ENCODE results near the gene RNASE4.
"Not testable (repeated sequence)": the region's sequence is repeated elsewhere in the genome, so short reads cannot be mapped to it uniquely, and the experiment has no call there.

RNASE4 gene

GRCh38 chr14:20683891-20684661 lies at the start of gene RNASE4:
TSS of gene RNASE4 (plus strand) at chr14:20684560. CDS start at chr14:20699372, 14,812 bp downstream.
- DNase-seq (ENCODE audit: low spot score), result peak; percentile 84

GRCh38 chr14:20641591-20641990 lies 42.8 kb upstream of the RNASE4 start, which contains the start of gene OR6S1:
TSS of gene OR6S1 (minus strand) at chr14:20641691. CDS start at chr14:20641691, 0 bp downstream.
- DNase-seq (ENCODE audit: low spot score), result no peak

DNA sequence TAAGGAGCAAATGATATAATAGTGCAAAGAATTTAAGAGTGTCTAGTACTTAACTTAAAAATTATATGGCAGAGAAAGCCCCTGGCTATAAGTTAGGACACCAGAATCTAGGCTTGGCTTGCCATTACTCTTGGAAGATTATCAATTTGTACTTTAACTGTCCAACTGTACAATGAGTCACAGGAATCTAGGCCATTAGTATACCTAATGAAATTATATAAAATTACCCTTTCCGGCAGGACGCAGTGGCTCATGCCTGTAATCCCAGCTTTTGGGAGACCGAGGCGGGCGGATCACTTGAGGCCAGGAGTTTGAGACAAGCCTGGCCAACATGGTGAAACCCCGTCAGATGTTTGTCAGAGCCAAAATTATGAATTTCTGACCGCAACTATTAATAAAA lies 42.2 kb upstream of the RNASE4 start:
- no peak for DNase-seq (ENCODE audit: low spot score)

DNA sequence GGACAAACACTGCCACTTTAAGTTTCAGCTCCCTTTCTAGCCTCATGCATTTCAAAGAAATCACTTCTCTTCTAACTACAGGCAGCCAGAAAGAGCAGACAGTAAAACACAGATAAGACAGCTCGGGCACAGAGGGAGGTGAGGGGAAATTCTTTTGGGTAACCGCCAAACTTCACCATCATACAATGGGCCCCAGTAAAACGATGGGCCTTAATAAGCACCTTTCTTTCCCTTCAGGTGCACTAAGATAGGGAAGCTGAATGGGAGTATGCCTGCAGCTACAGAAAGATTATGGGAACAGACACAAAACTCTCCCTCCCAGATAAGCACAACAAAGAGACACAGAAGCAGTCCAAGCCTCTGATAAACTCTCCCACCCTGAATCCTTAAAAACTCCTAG lies 41.6 kb upstream of the RNASE4 start:
- DNase-seq (ENCODE audit: low spot score), result not testable (repeated sequence)

DNA sequence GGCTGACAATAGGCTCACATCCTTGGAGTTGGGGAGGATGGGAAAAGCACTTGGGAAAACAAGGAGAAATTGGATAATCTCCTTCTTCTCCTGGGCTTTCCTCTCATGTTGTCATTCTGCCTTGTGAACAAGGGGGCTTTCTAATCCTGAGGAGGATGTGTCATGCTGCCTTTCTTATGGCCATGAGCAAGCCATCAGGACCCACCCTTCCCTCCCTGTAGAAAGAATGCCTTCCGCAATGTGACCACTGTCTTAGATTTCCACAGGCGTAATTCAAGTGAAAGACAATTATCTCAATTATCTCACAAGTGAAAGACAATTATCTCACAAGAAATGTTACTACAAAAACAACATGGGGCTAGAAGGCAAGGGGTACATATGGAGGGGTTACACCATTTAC lies 39.8 kb upstream of the RNASE4 start:
- no peak for DNase-seq (ENCODE audit: low spot score)

DNA sequence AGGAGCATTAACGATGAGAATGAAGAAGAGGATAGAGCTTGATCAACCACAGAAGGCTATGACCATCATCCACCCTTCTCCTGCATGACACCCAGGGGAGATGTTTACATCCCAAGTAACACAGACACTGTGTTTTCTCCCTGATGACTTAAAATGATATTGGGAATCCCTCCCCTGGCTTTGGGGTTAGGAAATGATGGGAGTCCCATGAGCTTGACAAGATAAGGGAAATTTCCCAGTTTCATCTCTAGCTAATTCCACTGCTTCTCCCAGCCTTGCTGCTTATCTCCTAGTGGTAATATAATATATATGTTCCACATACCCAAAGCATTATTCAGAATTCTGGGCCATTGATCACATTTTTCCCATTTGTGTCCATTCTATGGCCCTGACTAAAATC lies 38.9 kb upstream of the RNASE4 start:
- DNase-seq (ENCODE audit: low spot score), result no peak

DNA sequence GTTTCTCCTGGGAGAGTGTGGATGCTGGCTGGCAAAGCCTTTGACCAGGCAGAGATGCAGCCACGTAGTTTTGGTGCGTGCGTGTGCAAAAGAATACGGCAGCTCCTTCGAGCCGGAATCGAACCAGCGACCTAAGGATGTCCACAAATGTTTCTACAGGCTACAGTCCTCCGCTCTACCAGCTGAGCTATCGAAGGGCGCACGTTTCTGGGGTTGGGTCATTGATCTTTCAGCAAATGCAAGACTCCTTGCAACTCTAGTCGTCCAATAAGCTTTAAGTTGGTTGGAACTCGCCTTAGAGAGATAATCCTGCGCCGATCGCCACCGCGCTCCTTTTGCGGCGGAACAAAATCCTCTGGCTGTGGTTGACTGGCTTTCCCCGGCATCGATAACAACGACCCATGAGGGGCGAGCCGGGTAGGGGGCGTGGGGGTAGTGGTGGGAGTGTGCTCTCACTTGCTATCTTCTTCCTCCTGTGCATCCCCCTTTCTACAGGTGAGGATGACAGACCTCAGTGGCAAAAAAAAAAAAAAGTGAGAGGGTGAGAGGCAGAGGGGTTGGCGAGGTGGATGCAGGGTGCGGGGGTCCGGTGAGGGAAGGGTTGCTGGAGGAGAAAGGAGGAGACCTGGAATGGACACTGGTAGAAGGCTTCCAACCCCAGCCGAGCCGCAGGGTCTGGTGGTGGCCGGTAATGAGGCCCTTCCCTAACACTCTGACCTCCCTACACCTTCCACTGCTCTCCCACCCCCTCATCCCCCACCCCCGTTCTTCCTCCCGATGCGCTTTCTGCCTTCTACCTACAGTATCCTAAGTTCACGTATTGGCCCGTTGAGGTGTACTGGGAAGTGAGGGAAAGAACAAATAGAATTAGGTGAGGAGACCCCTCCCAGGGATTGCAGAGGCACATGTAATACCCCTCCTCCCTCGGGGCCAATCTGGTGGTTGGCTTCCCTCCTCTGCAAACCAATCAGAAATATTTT lies 31.1 kb upstream of the RNASE4 start:
- DNase-seq (ENCODE audit: low spot score), result no peak

- no peak for DNase-seq (ENCODE audit: low spot score)
These were observed 28.5 kb upstream of the RNASE4 start for GRCh38 chr14:20655851-20656250.

GRCh38 chr14:20656274-20656673 lies 28.1 kb upstream of the RNASE4 start:
- no peak for DNase-seq (ENCODE audit: low spot score)

GRCh38 chr14:20657216-20658211 lies 26.8 kb upstream of the RNASE4 start:
- DNase-seq (ENCODE audit: low spot score), result peak; percentile 10

GRCh38 chr14:20658246-20658645 lies 26.1 kb upstream of the RNASE4 start:
- no peak for DNase-seq (ENCODE audit: low spot score)

DNA sequence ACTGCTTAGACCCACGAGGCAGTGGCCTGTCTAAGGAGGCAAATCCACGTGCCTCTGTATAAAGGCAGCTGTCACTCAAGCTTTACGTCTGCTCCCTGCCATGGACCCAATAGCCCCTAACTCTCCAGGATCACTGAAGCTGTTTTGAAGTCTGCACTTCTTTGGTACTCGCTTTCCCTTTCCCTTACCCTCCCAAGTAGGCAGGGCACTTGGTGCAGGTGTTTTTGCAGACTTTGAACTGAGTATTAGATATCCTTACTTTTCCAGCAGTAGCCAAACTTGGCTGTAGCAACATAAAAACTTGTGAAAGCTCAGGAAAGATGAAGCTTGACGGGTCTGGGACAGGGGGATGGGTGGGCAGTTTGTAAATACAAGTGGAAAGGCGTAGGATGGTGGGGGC lies 25.0 kb upstream of the RNASE4 start:
- no peak for DNase-seq (ENCODE audit: low spot score)

DNA sequence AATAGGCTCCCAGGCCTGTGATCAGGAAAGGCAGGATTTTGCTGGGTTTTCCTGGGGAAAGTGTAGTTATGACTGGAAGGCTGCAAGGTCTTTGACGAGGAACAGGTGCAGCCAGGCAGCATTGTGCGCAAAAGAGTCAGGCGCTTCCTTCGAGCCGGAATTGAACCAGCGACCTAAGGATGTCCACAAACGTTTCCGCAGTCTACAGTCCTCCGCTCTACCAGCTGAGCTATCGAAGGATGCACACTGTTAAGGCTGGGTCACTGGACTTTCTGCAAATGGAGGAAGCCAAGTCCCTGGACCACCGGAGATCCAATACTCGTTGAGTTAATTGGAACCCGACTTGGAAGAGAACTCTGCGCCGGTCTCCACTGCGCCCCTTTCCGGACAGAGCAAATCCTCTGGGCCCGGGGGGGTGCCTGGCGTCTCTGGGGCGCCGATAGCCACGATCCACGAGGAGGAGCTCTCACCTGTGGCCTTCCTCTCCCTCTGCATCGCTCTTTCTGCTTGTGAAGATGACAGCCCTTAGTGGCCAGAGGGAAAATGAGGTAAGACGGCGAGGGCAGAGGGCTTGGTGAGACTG lies 24.5 kb upstream of the RNASE4 start:
- DNase-seq (ENCODE audit: low spot score), result no peak

DNA sequence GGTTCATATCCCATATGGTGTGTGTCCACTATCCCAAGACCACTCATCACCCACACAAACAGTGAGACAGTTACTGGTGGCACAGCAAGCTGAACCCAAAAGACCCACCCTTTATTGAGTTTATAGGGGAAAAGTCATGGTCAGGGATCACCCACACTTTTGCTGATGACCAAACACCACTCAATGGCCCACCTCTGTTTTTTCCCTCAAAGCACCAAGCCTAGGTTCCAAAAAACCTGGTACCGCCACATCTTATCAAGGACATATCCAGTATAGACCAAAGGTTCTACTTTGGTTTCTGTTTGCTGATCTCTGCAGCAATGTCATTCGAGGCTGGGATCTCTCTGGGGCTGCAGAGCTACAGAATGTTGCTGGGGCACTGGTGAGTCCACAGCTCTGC lies 23.2 kb upstream of the RNASE4 start:
- DNase-seq (ENCODE audit: low spot score), result no peak

DNA sequence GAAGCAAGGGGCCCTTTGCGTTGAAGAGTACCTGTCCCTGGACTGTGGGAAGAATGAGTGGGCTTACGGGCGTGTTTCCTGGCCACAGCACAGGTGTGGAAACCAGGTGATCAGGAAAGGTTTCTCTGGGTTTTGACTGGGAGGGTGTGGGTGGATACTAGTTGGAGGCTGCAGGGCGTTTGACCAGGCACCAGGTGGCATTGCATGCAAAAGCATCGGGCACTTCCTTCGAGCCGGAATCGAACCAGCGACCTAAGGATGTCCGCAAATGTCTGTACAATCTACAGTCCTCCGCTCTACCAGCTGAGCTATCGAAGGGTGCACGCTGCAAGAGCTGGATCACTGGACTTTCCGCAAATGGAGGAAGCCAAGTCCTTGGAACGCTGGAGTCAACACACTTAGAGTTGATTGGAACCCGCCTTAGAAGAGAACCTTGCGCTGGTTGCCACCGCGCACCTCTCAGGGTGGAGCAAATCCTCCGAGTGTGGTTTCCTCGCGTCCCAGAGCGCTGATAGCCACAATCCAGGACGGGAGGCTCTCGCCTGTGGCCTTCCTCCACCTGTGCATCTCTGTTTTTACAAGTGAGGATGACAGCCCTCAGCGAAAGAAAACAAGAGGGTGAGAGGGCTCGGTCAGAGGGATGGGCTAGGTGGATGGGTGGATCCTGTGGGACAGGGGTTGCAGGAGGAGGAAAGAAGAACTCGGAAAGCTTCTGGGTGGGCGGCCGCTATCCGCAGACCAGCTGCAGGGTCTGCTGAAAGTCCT lies 21.2 kb upstream of the RNASE4 start:
- DNase-seq (ENCODE audit: low spot score), result peak; percentile 81

GRCh38 chr14:20666400-20666961 lies 17.9 kb upstream of the RNASE4 start:
- DNase-seq (ENCODE audit: low spot score), result not testable (repeated sequence)

- no peak for DNase-seq (ENCODE audit: low spot score)
These were observed 16.4 kb upstream of the RNASE4 start for GRCh38 chr14:20667957-20668356.

DNA sequence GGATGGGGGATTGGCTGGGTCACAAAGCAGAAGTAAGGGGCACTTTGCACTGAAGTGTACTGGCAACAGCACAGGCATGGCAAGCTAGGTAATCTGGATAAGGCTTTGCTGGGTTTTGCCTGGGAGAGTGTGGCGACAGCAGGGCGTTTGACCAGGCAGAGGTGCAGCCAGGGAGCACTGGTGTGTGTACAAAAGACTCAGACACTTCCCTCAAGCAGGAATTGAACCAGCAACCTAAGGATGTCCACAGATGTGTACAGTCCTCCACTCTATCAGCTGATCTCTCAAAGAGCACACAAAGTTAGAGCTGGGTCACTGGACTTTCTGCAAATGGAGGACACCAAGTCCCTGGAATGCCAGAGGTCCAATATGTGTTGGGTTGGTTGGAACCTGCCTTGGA lies 15.4 kb upstream of the RNASE4 start:
- DNase-seq (ENCODE audit: low spot score), result no peak

- DNase-seq (ENCODE audit: low spot score), result no peak
These were observed 12.6 kb upstream of the RNASE4 start for GRCh38 chr14:20671597-20672283.

- DNase-seq (ENCODE audit: low spot score), result no peak
These were observed 8.7 kb upstream of the RNASE4 start for GRCh38 chr14:20675669-20676068.
